ENCODE results near the gene EVA1A.

- TF ChIP-seq CTCF (IDR thresholded peaks at IDR 0.05) (no peak), EP300 (IDR thresholded peaks at IDR 0.05; ENCODE audit: low read depth) (no peak), POLR2A (IDR thresholded peaks at IDR 0.05) (no peak), POLR2AphosphoS5 (IDR thresholded peaks at IDR 0.05) (no peak)
Measured at GRCh38 chr2:75580606-75581005, 19.9 kb upstream of the EVA1A start.

Measured in transverse colon (tissue), 4 donors.